Endometrial microvascular endothelial cells (primary cell): ENCODE measurements around the gene ATP6V0A4. TPM values are rescaled to one million over a fixed set of nuclear protein-coding genes. Genes with fewer than 3 reads are reported as not detected.

Experiments used
- in situ Hi-C: cut with HindIII; loops from 2 replicates; pipeline ENCODE4 v1.10.0; 2017; ENCODE audit warnings: low sequenced_read_pairs, low pct_unique_long_range_greater_than_20kb; ENCODE audit errors: inconsistent ontology term
- total RNA-seq: library from RNA; depleted of rRNA; stranded (reverse); fragments of >200 nt; gene quantifications from one replicate; pipeline ENCODE4 v1.2.3, GENCODE V29; 2015; ENCODE audit errors: inconsistent ontology term

ATP6V0A4 gene
- total RNA-seq, 1 donor from 2014 or later: not detected

- in situ Hi-C loops: no loop called here
Observed at GRCh38 chr7:138669364-138669763, 128.6 kb downstream of the ATP6V0A4 start.

GRCh38 chr7:138668946-138669345 lies 129.1 kb downstream of the ATP6V0A4 start:
- in situ Hi-C loops: no loop called here

GRCh38 chr7:138668229-138668596 lies 129.8 kb downstream of the ATP6V0A4 start:
- in situ Hi-C loops: no loop called here

- in situ Hi-C loops: no loop called here
Observed at GRCh38 chr7:138667535-138668228, 130.3 kb downstream of the ATP6V0A4 start.

GRCh38 chr7:138666385-138666784 lies 131.6 kb downstream of the ATP6V0A4 start:
- in situ Hi-C loops: no loop called here

DNA sequence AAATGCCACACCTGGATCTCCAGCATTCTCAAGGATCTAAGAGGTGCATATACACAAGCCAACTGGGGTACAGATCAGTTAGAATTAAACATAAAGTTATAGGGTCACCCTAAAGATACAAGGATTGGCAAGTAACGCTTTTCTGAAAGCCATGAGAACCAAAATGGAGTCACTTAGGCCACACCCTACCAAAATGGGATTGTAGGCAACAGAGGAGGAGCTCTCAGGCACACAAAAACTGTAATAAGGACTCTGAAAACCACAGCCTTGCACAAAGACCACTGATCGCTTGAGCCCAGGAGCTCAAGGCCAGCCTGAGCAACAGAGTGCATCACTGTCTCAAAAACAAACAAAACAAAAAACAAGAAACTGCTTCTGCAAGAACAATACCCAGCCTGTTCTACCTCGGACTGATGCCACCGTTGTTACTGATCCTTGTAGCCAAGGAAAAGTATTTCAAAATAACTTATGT lies 132.3 kb downstream of the ATP6V0A4 start:
- in situ Hi-C loops: no loop called here

GRCh38 chr7:138665249-138665648 lies 132.7 kb downstream of the ATP6V0A4 start:
- in situ Hi-C loops: no loop called here

GRCh38 chr7:138663725-138664710 lies 134.0 kb downstream of the ATP6V0A4 start:
- in situ Hi-C loops: no loop called here

GRCh38 chr7:138662991-138663320 lies 135.0 kb downstream of the ATP6V0A4 start:
- in situ Hi-C loops: no loop called here

GRCh38 chr7:138662076-138662990 lies 135.7 kb downstream of the ATP6V0A4 start:
- in situ Hi-C loops: no loop called here

GRCh38 chr7:138661069-138661635 lies 136.8 kb downstream of the ATP6V0A4 start:
- in situ Hi-C loops: no loop called here

DNA sequence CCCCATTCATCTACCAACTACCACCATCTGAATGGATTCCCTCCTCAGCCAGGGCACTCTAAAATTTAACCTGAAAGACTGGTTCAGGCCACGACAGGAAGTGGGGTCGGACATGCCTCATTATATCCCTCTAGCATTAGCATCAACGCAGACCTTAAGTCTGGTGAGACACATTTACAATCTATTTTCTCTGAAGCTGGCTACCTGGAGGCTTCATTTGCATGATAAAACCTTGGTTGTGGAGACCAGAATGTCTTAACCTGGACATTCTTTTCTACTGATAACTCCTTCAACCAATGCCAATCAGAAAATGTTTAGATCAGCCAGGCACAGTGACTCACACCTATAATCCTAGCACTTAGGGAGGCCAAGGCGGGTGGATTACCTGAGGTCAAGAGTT lies 139.1 kb downstream of the ATP6V0A4 start:
- in situ Hi-C loops: no loop called here

GRCh38 chr7:138657854-138658386 lies 140.1 kb downstream of the ATP6V0A4 start:
- in situ Hi-C loops: no loop called here

DNA sequence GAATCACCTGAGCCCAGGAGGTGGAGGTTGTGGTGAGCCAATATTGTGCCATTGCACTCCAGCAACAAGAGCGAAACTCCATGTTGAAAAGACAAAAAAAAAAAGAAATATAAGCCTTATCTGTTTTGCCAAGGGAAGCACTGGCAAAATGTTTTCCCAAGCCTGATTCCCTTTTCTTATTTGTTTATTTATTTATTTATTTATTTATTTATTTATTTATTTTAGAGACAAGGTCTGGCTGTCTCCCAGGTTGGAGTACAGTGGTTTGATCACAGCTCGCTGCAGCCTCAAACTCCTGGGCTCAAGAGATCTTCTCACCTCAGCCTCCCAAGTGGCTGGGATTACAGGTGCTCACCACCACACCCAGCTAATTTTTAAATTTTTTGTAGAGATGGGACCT lies 141.0 kb downstream of the ATP6V0A4 start:
- in situ Hi-C loops: no loop called here

Other genes with a start within 250 kb of the ATP6V0A4 start
- gene SVOPL, start 96.8 kb downstream of the ATP6V0A4 start, total RNA-seq: not detected
- not detected for gene TMEM213, start 202 bp downstream of the ATP6V0A4 start, total RNA-seq
- 4.9 TPM for gene KIAA1549, start 183.2 kb upstream of the ATP6V0A4 start, total RNA-seq
- 12.0 TPM for gene ZC3HAV1L, start 237.8 kb upstream of the ATP6V0A4 start, total RNA-seq